GM20431 (cell line): ENCODE measurements around the gene SS18L1.

ENCODE experiments used
- in situ Hi-C: fragments of 300-500 bp; cut with MseI, MboI; formaldehyde crosslinking; loops from one replicate; pipeline ENCODE4 v1.15.0; 2020; ENCODE audit warnings: low sequenced_read_pairs; ENCODE audit not compliant: unreplicated experiment

SS18L1 gene

DNA sequence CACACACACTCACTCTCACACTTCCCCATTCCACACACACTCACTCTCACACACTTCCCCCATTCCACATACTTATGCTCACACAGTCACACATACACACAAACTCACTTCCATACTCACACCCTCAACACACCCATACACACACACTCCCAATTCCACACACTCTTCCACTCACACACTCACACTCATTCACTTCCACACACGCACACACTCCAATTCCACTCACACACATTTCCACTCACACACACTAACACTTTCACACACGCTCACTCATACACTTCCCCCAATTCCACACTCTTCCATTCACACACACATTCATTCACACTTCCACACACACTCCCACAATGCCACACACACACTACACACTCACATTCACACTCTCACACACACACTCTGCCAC, 86.7 kb downstream of the SS18L1 start:
- in situ Hi-C loops = no loop called here

DNA sequence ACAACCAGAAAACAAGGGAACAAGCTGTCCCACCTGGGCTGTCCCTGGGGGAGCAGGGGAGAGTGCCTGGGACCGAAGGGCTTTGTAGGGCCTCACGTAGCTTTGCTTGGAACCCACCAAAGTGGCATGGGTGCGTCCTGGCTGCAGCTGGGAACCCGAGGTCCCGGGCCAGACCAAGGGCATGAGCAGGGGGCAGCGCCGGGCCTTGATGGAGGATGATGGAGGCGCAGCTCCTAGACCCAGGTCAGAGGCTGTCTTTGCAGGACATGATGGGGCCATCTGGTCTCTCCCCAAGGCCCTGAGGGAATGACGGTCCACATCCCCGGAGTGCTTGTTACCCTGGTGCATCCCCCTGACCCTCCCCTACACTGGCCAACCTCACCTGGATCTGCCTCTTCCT, 87.1 kb downstream of the SS18L1 start:
- in situ Hi-C loops = no loop called here

DNA sequence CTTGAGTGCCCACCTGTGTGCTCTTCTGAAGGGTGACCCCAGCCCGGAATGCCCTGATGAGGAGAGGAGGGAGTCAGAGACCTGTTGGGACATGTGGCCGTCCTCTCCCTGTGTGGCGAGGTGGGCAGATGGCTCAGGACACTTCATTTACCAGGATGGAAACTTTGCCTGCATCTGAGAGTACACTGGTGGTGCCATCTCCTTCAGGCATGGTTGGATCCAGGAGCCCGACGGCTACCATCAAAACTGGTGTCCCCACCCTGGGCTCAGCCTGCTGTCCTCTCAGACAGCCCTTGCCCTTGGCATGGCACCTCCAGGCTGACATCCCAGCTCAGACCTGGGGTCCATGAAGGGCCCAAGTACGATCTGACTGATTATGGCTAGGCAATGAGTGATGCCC, 87.7 kb downstream of the SS18L1 start:
- in situ Hi-C loops = no loop called here
